B cell (primary cell): Measurements from ENCODE around the gene TFEB. TPM values are rescaled to one million over a fixed set of nuclear protein-coding genes. Genes with fewer than 3 reads are reported as not detected.

Experiments used
- ATAC-seq: fragments of 200-7000 bp; cut with Tn5 transposase; one replicate; pipeline ENCODE4 v1.10.0; 2021; ENCODE audit warnings: low read depth, mild to moderate bottlenecking, moderate number of reproducible peaks, moderate library complexity
- CTCF ChIA-PET: fragments of 350-600 bp; sonication (Branson Sonifier 250); formaldehyde crosslinking; loops from one replicate; lab custom pipeline; 2021; ENCODE audit warnings: antibody characterized with exemption, inconsistent platforms; lab: Charles Lee
- POLR2A ChIA-PET: fragments of 350-600 bp; sonication (Branson Sonifier 250); formaldehyde crosslinking; loops from one replicate; lab custom pipeline; 2021; ENCODE audit warnings: antibody characterized with exemption; lab: Charles Lee
- DNase-seq: peaks from one replicate; pipeline ENCODE4 v3.0.0; 2013
- H2AFZ ChIP-seq: 2 replicates; pipeline ENCODE4 v1.6.1; 2012; ENCODE audit warnings: mild to moderate bottlenecking, low read depth, low read length; ENCODE audit not compliant: insufficient read depth, poor library complexity, severe bottlenecking
- H3K27ac ChIP-seq, 2 donors: 1 replicate in 1 of 2; 2 replicates in 1 of 2; pipeline ENCODE4 v1.5.1; 2012 to 2013; ENCODE audit warnings: low read length in 2 of 2, mild to moderate bottlenecking in 2 of 2, moderate library complexity in 1 of 2
- H3K27me3 ChIP-seq, 4 experiments: fragments of 200-600 bp in 1 of 4; sonication (generic) in 1 of 4; replicated peaks in 1 of 4; 1 replicate in 2 of 4; 2 replicates in 2 of 4; pipeline versions ENCODE4 v1.6.1 to v1.7.0; 2013 to 2016; ENCODE audit warnings: low read length in 3 of 4, mild to moderate bottlenecking in 2 of 4, mixed read lengths in 1 of 4, moderate library complexity in 1 of 4; ENCODE audit not compliant: insufficient read depth in 4 of 4, control insufficient read depth in 3 of 4; ENCODE audit errors: control extremely low read depth in 1 of 4
- H3K36me3 ChIP-seq, 2 experiments: replicated peaks in 1 of 2; 1 replicate in 1 of 2; 2 replicates in 1 of 2; pipeline versions ENCODE4 v1.6.1 to v1.7.1; 2013; ENCODE audit warnings: low read length in 1 of 2; ENCODE audit not compliant: insufficient read depth in 2 of 2, control insufficient read depth in 1 of 2; ENCODE audit errors: control extremely low read depth in 1 of 2, extremely low read depth in 1 of 2
- H3K4me1 ChIP-seq, 2 donors: fragments of 200-600 bp in 1 of 2; sonication (generic) in 1 of 2; 1 replicate in 1 of 2; 2 replicates in 1 of 2; pipeline versions ENCODE4 v1.5.1 to v1.6.1; 2013 to 2017; ENCODE audit warnings: low read length in 2 of 2; ENCODE audit not compliant: control insufficient read depth in 2 of 2, insufficient read depth in 2 of 2
- H3K4me2 ChIP-seq: replicated peaks from 2 replicates; pipeline ENCODE3; 2012; ENCODE audit warnings: mild to moderate bottlenecking, low read depth, low read length; ENCODE audit not compliant: poor library complexity, severe bottlenecking
- H3K4me3 ChIP-seq, 5 experiments: fragments of 200-600 bp in 1 of 5; sonication (generic) in 1 of 5; 1 replicate in 3 of 5; 2 replicates in 2 of 5; pipeline versions ENCODE4 v1.5.1 to v1.7.0; 2011 to 2016; ENCODE audit warnings: low read length in 4 of 5, mild to moderate bottlenecking in 4 of 5, low read depth in 2 of 5, control low read depth in 1 of 5, moderate library complexity in 1 of 5; ENCODE audit not compliant: insufficient read depth in 1 of 5; ENCODE audit errors: control extremely low read depth in 1 of 5, extremely low read depth in 1 of 5
- H3K79me2 ChIP-seq: fragments of 200-600 bp; sonication (generic); one replicate; pipeline ENCODE4 v1.6.0; 2016; ENCODE audit warnings: low read length; ENCODE audit not compliant: control insufficient read depth, insufficient read depth
- H3K9ac ChIP-seq: fragments of 200-600 bp; sonication (generic); 2 replicates; pipeline ENCODE4 v1.6.1; 2017; ENCODE audit warnings: mild to moderate bottlenecking, low read length, moderate library complexity
- H3K9me3 ChIP-seq, 3 donors: one replicate each; pipeline versions ENCODE4 v1.6.1 to v1.7.1; 2013; ENCODE audit warnings: low read length in 2 of 3; ENCODE audit not compliant: control insufficient read depth in 2 of 3, insufficient read depth in 1 of 3; ENCODE audit errors: control extremely low read depth in 1 of 3
- H4K20me1 ChIP-seq: 2 replicates; pipeline ENCODE4 v1.6.0; 2012; ENCODE audit warnings: mild to moderate bottlenecking, low read length; ENCODE audit not compliant: insufficient read depth, control insufficient read depth, poor library complexity, severe bottlenecking
- H3K27ac Mint-ChIP-seq: one replicate; pipeline ENCODE4 v1.8.0; 2021; ENCODE audit warnings: mixed read lengths
- H3K27me3 Mint-ChIP-seq: one replicate; pipeline ENCODE4 v1.8.0; 2021; ENCODE audit warnings: mixed read lengths
- H3K4me1 Mint-ChIP-seq: one replicate; pipeline ENCODE4 v1.8.0; 2021; ENCODE audit warnings: mixed read lengths
- H3K4me3 Mint-ChIP-seq: one replicate; pipeline ENCODE4 v1.8.0; 2021; ENCODE audit warnings: mixed read lengths
- H3K9me3 Mint-ChIP-seq: one replicate; pipeline ENCODE4 v1.8.0; 2022; ENCODE audit warnings: mixed read lengths; ENCODE audit not compliant: insufficient read depth
- EZH2 ChIP-seq: IDR thresholded peaks from 2 replicates; pipeline ENCODE4 v1.6.1; 2012; ENCODE audit warnings: borderline replicate concordance, low read depth, mild to moderate bottlenecking, moderate library complexity, low read length; ENCODE audit not compliant: insufficient read depth, poor library complexity, severe bottlenecking
- WGBS: methylation state at CpG from one replicate; pipeline ENCODE4 v1.1.5; 2013; ENCODE audit warnings: missing lambda C conversion rate; ENCODE audit not compliant: insufficient coverage; 5-methylcytosine and 5-hydroxymethylcytosine counted together
- intact Hi-C: fragments of 100-400 bp; cut with micrococcal nuclease; formaldehyde crosslinking; loops from one replicate; pipeline ENCODE4 v1.10.0; 2022
- polyA plus RNA-seq: library from polyadenylated mRNA; depleted of rRNA; stranded (reverse); fragments of >200 nt; gene quantifications from 2 replicates; pipeline ENCODE4 v1.2.3, GENCODE V29; 2012
- total RNA-seq, 2 donors: library from RNA; stranded (reverse); fragments of 120-200 nt in 1 of 2; gene quantifications; 1 replicate in 1 of 2; 2 replicates in 1 of 2; pipeline versions ENCODE4 v1.2.3 to v1.2.4, GENCODE V29; 2013 to 2022
- TF ChIP-seq, protein P1 (sequence below): fragments of 200-600 bp; IDR thresholded peaks from one replicate; pipeline ENCODE4 v1.8.0; 2022; ENCODE audit warnings: antibody characterized with exemption, mild to moderate bottlenecking

The TFEB gene
- total and polyA plus RNA-seq, 2 donors (not counting 1 experiment from before 2014, with no cell fraction given) = 113 to 148 TPM

DNA sequence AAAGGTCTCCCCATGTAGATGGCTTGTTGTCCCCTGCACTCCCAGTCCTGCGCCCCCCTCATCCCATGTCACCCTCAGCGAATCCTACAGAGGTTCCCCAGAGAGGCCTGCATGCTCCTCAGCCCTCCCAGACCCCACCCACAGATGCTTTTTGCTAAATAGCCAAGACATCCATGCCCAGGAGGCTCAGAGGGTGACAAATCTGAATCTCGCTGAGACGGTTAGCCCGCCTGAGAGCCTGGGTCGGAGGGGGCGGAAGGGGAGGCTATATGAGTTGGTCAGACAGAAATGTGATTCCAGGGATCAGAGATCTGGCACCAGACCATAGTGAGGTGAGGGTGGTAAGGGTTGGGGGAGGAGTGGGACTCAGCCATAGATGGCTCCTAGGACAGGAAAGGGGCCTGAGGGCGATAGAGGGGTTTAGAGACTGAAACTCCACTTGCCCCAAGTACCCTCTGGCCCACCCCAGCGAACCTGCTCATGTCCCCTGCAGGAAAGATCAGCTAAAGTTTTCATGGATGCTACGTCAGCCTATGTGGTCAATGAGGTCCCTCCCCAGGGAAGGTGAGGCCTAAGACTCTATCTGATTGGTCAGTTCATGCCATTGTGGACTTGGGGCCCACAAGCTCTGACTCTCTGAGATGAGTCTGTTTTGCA is 33.2 kb downstream of the TFEB start:
- Mint-ChIP-seq H3K9me3 (no peaks in the 10 kb centered on the region), H3K4me1 (peaks cover 91% of the 10 kb centered on the region), H3K27me3 (no peaks in the 10 kb centered on the region), H3K4me3 (peak overlapping the region; percentile 27), H3K27ac (peak overlapping the region; percentile 100)
- 97% methylated on average over 5 of the region's 10 CpGs for WGBS
- ChIA-PET POLR2A (interaction anchor here (11.0 kb wide), 1 partner anchor 29 kb away, joined by 342 read pairs; the partner anchor contains the start of gene TFEB), CTCF (interaction anchor here (1.0 to 8.3 kb wide), 5 partner anchors 14 to 99 kb away, joined by 3 to 303 read pairs (median 3); partner anchors contain the start of gene TFEB)
- Histone ChIP-seq H3K27me3 (no peaks in the 10 kb centered on the region), H3K4me3 (no peak overlapping the region), H3K36me3 (peaks cover 0 to 51% of the 10 kb centered on the region in 2 experiments), H3K4me2 (peak overlapping the region; percentile 82), H3K9me3 (peaks cover 0 to 7% (median 0%) of the 10 kb centered on the region in 3 donors), H3K27ac (peak overlapping the region in 1 of 2 donors; percentile 96), H3K9ac (no peak overlapping the region), H3K79me2 (peaks cover 95% of the 10 kb centered on the region), H3K4me1 (peaks cover 73 to 83% of the 10 kb centered on the region in 2 donors), H2AFZ (no peak overlapping the region), H4K20me1 (peaks cover 55% of the 10 kb centered on the region)
- DNase-seq = no peak
- ATAC-seq = no peak
- intact Hi-C loops = loop anchor here (10.0 kb wide), 1 partner anchor 193 kb away; the partner anchor contains the start of gene USP49
- TF ChIP-seq, protein P1, sequence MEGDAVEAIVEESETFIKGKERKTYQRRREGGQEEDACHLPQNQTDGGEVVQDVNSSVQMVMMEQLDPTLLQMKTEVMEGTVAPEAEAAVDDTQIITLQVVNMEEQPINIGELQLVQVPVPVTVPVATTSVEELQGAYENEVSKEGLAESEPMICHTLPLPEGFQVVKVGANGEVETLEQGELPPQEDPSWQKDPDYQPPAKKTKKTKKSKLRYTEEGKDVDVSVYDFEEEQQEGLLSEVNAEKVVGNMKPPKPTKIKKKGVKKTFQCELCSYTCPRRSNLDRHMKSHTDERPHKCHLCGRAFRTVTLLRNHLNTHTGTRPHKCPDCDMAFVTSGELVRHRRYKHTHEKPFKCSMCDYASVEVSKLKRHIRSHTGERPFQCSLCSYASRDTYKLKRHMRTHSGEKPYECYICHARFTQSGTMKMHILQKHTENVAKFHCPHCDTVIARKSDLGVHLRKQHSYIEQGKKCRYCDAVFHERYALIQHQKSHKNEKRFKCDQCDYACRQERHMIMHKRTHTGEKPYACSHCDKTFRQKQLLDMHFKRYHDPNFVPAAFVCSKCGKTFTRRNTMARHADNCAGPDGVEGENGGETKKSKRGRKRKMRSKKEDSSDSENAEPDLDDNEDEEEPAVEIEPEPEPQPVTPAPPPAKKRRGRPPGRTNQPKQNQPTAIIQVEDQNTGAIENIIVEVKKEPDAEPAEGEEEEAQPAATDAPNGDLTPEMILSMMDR = no peak
- TF ChIP-seq EZH2 = no peak
